KBM-7 (cell line): ENCODE results near the gene TMEM69.
"Not testable (repeated sequence)": the region's sequence is repeated elsewhere in the genome, so short reads cannot be mapped to it uniquely, and the experiment has no call there.

Experiments used
- DNase-seq: peaks from one replicate; pipeline ENCODE4 v3.0.0-alpha.2; 2015
- in situ Hi-C: fragments of 300-500 bp; cut with MboI; formaldehyde crosslinking; loops from 2 replicates; pipeline ENCODE4 v1.14.3; 2020; ENCODE audit warnings: low sequenced_read_pairs, low pct_unique_long_range_greater_than_20kb, mixed read lengths

TMEM69 gene

GRCh38 chr1:45674478-45674877, 13.5 kb upstream of the TMEM69 start:
- in situ Hi-C loops: no loop called here

GRCh38 chr1:45676553-45676952, 11.4 kb upstream of the TMEM69 start:
- in situ Hi-C loops: not testable (repeated sequence)

More at GRCh38 chr1:45674478-45674877, 13.5 kb upstream of the TMEM69 start:
- no peak for DNase-seq

DNA sequence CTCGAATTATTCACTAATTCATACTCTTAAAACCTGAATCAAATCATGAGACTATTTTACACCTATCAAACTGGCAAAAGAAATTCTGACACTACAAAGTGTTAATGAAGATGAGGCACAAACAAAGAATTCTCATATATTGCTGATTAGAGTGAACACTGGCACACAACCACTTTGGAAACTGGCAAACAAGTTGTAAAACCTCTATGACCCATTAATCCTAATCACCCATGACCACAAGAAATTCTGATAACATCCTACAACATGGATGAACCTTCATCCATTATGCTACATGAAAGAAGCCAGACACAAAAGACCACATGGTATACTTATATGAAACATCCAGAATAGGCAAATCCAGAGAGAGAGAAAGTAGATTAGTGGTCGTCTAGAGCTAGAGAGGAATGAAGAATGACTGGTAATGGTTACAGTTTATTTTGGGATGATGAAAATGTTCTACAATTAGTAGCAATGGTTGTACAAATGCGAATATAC, 10.2 kb upstream of the TMEM69 start:
- in situ Hi-C loops: no loop called here

More at GRCh38 chr1:45676553-45676952, 11.4 kb upstream of the TMEM69 start:
- not testable (repeated sequence) for DNase-seq

DNA sequence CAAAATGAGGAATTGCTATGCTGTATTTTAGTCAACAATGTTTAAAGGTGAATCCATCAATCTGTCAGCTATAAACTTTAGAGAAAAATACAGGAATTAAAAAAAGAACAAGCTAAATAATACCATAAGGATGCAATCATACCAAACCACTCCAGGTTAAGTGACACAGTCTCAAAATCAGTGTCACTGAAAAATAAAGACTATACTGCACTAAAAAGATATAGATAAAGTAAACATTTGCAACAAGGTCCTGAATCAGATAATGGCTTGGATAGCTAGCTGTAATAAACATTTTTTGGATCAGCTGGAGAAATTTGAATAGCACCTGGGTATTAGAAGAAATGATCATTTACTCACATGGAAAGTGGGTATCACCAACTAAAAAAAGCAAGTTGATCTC, 9.5 kb upstream of the TMEM69 start:
- DNase-seq: no peak
- in situ Hi-C loops: no loop called here

More for the DNA sequence above, 10.2 kb upstream of the TMEM69 start:
- DNase-seq: no peak

GRCh38 chr1:45679123-45679522, 8.9 kb upstream of the TMEM69 start:
- in situ Hi-C loops: no loop called here
- DNase-seq: no peak

- in situ Hi-C loops: no loop called here
Measured at GRCh38 chr1:45682942-45683341, 5.0 kb upstream of the TMEM69 start.

GRCh38 chr1:45684402-45684801, 3.6 kb upstream of the TMEM69 start:
- no peak for DNase-seq
- in situ Hi-C loops: no loop called here

More at GRCh38 chr1:45682942-45683341, 5.0 kb upstream of the TMEM69 start:
- no peak for DNase-seq

GRCh38 chr1:45685308-45686014, 2.5 kb upstream of the TMEM69 start:
- in situ Hi-C loops: no loop called here
- peak; percentile 51 for DNase-seq

GRCh38 chr1:45686015-45686287, 2.0 kb upstream of the TMEM69 start:
- in situ Hi-C loops: no loop called here
- no peak for DNase-seq

- DNase-seq: peak; percentile 97
- in situ Hi-C loops: no loop called here
Measured at GRCh38 chr1:45686288-45687013, 1.5 kb upstream of the TMEM69 start, which contains the start of gene GPBP1L1. GPBP1L1 (minus strand) TSS chr1:45686533; CDS start chr1:45659087, 27,446 bp downstream.

DNA sequence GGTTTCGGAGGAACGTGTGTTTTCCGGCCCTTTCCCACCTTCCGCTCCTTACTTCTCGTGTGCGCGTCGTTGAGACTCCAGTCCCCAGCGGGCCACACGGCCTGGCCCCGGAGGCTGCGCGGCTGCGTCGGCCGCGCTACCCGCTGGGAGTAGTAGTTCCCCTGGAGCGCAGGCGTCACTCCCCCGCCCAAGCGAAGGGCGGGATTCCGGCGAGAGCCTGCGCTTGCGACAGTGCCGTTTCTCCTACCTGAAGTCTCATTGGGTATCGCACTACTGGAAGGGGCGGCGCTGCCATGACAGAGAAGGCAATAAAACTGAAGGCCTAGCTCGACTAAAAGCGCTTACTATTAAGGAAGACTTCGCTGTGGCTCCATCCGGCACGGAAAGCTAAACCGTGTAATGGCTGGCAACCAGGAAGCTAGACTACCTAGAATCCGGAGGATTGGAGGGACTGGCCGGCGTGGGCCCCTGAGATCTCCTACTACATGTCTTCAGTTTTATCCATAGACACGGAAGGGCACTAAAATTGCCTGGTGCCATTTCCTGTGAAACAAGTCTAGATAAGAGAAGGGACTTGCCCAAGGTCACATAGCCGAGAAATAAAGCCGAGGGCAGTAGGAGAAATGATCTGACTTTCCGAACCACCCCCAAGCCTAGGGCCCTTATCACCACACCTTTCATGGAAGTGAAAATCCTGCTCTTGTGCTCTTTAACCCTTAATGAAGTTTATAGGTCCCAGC, 797 bp upstream of the TMEM69 start:
- peak; percentile 99 for DNase-seq
- in situ Hi-C loops: no loop called here

DNA sequence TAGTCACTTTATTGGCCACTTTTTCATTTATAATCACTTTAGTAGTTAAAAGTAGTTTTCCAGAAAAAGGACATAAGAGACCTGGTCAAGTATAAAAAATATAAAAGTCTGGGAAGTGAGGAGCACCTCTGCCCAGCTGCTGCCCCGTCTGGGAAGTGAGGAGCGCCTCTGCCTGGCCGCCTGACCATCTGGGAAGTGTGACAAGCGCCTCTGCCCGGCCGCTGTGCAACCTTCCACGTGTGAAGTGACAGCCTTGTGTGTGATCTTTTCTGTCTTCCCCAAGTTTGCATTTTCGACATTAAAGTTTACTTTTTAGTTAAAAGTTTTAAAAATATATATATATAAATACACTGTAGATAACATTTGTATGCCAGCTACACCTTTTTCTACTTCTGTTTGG, 5.8 kb downstream of the TMEM69 start:
- in situ Hi-C loops, DNase-seq: not testable (repeated sequence)

DNA sequence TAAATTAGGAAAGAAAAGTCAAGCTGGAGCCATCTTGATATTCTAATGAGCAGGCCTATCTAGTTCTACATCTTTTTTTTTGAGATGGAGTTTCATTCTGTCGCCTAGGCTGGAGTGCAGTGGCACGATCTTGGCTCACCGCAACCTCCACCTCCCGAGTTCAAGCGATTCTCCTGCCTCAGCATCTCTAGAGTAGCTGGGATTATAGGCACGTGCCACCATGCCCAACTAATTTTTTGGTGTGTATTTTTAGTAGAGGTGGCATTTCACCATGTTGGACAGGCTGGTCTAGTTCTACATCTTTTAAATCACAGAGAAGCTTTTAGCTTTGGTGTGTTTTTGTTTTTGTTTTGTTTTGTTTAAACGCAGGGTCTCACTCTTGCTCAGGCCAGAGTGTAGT, 6.8 kb downstream of the TMEM69 start:
- in situ Hi-C loops: no loop called here
- no peak for DNase-seq

GRCh38 chr1:45704637-45705036, 16.7 kb downstream of the TMEM69 start:
- in situ Hi-C loops: no loop called here
- DNase-seq: no peak

- no peak for DNase-seq
- in situ Hi-C loops: no loop called here
Measured at GRCh38 chr1:45713711-45714110, 25.7 kb downstream of the TMEM69 start.

- in situ Hi-C loops: no loop called here
- no peak for DNase-seq
Measured at GRCh38 chr1:45716700-45717099, 28.7 kb downstream of the TMEM69 start.

DNA sequence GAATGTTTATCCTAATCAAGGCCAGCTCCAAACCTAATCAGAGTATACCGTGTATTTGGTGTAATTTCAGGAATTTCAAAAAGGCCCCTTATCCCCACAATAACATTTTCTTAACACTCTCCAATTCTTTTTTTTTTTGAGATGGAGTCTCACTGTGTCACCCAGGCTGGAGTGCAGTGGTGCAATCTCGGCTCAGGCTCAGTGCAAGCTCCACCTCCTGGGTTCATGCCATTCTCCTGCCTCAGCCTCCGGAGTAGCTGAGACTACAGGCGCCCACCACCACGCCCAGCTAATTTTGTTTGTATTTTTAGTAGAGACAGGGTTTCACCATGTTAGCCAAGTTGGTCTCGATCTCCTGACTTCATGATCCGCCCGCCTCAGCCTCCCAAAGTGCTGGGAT, 29.4 kb downstream of the TMEM69 start:
- DNase-seq, in situ Hi-C loops: not testable (repeated sequence)

GRCh38 chr1:45718289-45718688, 30.3 kb downstream of the TMEM69 start:
- in situ Hi-C loops: no loop called here
- no peak for DNase-seq

GRCh38 chr1:45721207-45721606, 33.2 kb downstream of the TMEM69 start:
- in situ Hi-C loops: no loop called here
- no peak for DNase-seq

DNA sequence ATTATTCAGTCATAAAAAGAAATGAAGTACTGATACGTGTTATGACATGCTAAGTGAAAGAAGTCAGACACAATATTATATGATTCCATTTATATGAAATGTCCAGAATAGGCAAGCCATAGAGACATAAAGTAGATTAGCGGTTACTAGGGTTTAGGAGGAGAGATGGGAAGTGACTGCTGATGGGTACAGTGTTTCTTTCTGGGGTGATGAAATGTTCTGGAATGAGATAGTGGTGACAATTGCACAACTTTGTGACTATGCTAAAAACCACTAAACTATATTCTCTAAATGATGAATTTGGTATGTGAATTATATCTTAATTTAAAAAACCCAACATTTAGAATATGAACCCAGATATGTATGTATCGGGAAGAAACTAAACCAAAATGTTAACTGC, 34.8 kb downstream of the TMEM69 start:
- DNase-seq: no peak
- in situ Hi-C loops: no loop called here
